HG02973 (cell line): ENCODE results near the gene SPECC1.
"Not testable (repeated sequence)": the region's sequence is repeated elsewhere in the genome, so short reads cannot be mapped to it uniquely, and the experiment has no call there.

Source experiments
- ATAC-seq: cut with Tn5 transposase; IDR thresholded peaks from one replicate; pipeline ENCODE4 v1.9.1; 2021; ENCODE audit warnings: moderate library complexity; ENCODE audit not compliant: unreplicated experiment

SPECC1 gene

GRCh38 chr17:20009052-20009301 is 182 bp upstream of the SPECC1 start:
- no peak for ATAC-seq

- ATAC-seq, result no peak
Measured at GRCh38 chr17:20010099-20010863, 1.1 kb downstream of the SPECC1 start.

GRCh38 chr17:20010936-20011335 is 1.8 kb downstream of the SPECC1 start:
- no peak for ATAC-seq

DNA sequence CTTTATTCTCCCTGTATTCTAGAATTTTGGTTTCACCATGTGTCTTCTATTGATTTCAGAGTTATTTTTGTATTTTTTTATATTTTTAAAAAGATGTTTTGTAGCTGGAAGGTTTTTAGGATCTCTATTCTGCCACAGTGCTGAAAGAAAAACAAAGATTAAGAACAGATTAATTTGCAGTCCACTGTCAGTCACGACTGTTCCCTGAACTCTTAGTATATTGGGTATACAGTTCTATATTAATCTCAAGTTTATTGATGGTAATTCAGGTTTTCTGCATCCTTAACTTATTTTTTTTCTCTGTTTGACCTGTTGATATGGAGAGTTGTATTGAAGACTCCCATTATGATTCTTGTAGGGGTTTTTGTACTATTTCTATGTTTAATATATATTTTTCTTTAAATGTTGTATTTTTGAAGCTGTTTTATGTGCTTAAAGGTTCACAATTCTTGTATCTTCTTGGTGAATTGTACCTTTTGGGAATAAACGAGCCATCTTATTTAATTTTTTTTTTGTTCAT is 2.9 kb downstream of the SPECC1 start:
- ATAC-seq, result no peak

GRCh38 chr17:20016475-20016992 is 7.4 kb downstream of the SPECC1 start:
- ATAC-seq, result not testable (repeated sequence)

- ATAC-seq, result no peak
Measured at GRCh38 chr17:20022701-20023100, 13.5 kb downstream of the SPECC1 start.

- no peak for ATAC-seq
Measured at GRCh38 chr17:20026960-20027359, 17.8 kb downstream of the SPECC1 start.

DNA sequence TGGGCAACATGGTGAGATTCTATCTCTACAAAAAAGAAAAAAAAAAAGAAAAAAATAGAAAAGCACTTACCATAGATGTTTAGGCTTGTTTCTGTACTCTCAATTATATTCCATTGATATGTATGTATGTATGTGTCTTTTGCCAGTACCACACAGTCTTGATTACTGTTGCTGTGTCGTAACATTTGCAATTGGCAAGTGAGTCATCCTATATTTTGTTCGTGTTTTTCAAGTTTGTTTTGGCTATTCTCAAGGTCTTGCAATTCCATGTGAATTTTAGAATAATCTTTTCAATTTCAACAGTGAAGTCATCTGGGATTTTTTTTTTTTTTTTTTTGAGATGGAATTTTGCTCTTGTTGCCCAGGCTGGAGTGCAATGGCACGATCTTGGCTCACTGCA is 19.3 kb downstream of the SPECC1 start:
- no peak for ATAC-seq

DNA sequence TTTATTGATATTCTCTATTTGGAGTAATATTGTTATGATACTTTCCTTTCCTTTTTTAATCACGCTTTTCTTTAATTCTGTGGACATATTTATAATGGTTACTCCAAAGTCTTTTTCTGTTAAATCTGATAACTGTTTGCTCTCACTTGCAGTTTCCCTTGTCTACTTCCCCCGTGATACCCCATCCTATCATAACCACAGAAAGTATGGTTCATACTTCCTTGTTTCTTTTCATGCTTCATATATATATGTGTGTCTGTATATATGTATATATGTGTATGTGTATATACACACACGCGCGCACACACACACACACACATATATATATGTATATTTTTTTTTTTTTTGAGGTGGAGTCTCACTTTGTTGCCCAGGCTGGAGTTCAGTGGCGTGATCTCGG is 23.5 kb downstream of the SPECC1 start:
- no peak for ATAC-seq

DNA sequence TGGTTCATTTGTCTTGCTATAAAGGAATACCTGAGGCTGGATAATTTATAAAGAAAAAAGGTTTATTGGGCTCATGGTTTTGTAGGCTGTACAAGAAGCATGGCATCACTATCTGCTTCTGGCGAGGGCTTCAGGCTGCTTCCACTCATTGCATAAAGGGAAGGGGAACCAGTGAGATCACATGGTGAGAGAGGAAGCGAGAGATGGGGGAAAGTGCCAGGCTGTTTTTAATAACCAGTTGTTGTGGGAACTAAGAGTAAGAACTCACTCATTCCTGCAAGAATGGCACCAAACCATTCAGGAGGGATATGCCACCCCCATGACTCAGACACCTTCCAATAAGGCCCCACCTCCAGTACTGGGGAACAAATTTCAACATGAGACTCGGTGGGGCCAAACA is 24.3 kb downstream of the SPECC1 start:
- ATAC-seq, result no peak

- no peak for ATAC-seq
Measured at GRCh38 chr17:20035501-20035900, 26.3 kb downstream of the SPECC1 start.

DNA sequence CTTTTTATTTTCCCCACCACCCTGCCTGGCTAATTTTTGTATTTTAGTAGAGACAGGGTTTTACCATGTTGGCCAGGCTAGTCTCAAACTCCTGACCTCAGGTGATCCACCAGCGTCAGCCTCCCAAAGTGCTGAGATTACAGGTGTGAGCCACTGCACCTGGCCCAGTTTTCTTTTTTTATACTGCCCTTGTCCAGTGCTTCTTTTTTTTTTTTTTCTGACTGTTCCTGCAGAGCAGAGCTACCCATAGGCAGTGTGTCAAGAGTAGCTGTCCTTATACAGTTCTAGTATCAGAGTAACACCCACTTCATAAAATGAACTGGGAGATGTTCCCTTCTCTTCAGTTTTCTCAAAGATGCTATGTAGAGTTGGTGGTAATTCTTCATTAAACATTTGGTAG is 28.1 kb downstream of the SPECC1 start:
- ATAC-seq, result not testable (repeated sequence)

DNA sequence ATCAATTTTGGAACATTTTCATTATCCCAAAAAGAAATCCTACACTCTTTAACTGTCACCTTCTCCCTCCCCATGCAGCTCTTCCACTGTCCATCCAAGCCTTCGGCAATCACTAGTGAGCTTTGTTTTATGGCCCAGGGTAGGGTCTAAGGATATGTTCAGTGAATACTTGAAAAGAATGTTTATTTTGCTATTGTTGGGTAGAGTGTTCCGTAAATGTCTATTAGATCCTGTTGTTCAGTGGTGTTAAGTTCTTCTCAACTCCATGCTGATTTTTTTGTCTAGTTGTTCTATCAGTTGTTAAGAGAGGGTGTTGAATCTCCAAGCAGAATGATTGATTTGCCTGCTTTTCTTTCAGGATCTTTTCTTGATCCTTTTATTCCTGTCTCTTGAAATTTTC is 29.9 kb downstream of the SPECC1 start:
- ATAC-seq, result no peak

DNA sequence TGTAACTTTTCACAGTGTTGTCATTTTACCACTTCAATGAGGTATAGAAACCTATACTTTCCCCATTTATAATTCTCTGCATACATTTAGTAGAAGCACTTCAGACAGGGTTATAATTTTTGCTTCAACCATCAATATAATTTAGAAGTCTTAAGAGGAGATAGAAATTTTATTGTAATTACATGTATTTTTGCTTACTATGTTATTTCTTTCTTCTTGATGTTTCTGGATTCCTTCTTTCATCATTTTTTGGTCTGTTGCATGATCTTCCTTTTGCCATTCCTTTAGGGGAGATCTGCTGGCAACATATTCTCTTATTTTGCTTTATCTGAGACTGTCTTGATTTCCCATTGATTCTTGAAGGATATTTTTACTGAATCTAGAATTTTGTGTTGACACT is 31.1 kb downstream of the SPECC1 start:
- no peak for ATAC-seq

DNA sequence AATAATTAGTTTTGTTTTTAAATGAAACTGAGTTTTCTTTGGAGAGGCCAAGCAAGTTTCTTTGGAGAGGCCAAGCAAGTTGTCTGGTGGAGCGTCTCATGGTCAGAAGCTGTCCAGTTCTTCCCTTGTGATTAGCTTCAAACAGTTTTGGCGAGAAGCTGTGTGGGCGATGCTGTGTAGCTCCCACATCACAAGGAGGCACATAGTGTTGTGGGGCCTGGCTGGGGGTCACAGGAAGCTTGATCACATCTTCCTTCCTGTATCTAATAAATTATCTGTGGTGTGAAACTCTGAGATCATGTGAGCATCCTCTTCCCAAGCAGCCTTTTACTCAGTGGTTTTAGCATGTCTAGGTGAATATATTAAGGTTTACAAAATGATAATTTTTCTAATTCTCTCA is 33.9 kb downstream of the SPECC1 start:
- no peak for ATAC-seq

GRCh38 chr17:20045476-20045875 is 36.3 kb downstream of the SPECC1 start:
- no peak for ATAC-seq

DNA sequence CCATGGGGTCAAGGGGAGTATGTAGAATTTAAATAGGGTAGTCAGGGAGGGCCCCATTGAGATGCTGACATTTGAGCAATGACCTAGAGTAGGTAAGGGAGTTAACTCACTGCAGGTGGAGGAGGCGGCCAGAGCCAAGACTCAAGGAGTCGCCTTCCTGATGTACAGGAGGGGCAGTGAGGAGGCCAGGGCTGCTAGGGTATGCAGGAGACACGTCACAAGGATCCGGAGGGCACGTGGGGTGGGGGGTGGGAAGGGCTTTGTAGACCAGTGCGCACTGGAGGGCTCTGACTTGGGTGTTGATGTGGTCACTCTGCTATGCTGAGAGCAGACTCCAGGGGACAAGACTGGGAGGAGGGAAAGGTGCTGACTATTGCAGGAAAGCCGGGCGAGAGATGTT is 37.5 kb downstream of the SPECC1 start:
- no peak for ATAC-seq

DNA sequence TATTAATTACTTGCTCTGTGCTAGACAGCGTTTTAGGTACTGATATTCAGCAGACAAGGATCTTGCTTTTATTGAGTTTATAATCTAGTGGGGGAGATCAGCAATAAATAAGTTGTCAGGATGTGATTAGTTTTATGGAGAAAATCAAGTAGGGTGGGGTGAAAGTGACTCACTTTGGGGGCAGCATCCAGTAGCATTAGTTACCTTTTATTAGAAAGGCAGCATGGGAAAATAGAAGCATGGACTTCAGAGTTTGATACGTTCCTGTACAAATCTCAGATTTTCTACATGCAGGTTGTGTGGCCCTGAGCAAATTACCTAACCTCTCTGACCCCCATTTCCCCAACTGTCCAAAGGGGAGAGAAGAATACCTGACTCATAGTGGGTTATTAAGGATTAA is 42.5 kb downstream of the SPECC1 start:
- ATAC-seq, result no peak

DNA sequence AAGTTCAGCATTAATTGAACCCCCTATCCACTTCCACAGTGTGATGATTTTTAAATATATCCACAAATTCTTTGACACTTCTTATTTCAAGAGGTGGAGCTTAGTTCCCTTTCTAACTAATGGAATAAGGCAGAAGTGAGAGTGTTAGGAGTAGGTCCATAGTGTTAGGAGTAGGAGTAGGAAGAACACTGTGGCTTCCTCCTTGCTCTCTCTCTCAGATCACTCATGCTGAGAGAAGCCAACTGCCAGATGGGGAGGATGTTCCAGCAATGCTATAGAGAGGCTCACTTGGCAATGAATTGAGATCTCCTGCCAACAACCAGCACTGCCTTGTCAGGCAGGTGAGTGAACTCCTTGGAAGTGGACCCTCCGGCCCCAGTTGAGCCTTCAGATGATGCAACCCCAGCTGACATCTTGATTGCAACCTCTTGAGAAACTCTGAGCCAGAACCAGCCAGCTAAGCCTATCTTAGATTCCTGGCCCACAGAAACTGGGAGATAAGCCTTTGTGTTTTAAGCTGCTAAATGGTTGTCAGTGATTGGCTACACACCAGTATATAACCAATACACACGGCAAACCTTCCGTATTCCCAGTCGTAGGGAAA is 44.3 kb downstream of the SPECC1 start:
- no peak for ATAC-seq

- peak; percentile 61 for ATAC-seq
Measured at GRCh38 chr17:20059728-20060188, 50.6 kb downstream of the SPECC1 start.

DNA sequence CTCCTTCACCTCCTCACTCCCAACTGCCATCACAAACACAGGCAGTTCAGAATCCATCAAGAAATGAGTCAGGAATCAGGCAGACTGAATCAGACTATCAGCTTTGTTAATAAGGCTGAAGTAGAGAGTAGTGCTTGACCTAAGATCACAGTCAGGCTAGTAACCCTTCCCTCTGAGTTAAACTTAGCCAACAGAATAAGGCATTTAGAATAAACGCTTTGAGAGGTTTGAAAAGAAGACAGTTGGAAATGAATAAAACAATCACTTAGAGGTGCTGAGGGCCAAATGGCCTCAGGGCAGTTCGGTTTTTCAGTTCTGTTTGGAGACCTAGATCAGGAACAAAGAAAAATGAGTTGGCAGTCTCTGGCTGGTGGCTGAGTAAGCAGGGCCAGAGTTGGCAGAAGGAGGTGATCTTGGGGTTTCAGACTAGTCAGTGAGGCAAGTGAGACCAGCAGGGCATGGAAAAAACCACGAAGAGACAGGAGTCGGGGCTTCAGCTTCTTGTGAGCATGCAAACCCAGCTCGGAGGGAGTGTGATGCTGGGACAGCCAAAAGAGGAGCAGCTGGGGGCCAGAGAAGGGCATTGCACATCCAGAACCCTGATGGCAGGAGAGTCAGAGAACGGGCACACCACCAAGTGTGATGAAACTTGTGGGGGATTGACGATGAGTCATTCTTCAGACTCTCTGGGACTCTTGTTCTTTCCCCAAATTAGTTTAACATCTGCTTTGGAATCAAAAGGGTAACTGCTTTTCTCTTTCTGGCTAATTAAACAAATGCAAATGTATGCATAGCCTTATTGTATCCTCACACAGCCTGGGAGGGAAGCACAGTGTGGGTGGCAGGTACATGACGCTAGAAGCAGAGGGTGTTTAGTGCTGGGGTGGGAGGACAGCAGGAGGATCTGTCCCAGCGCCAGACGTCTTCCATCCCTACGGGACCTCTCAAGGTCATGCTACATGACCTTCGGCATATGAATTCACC is 54.8 kb downstream of the SPECC1 start:
- peak; percentile 41 for ATAC-seq
